Airway epithelial cell (primary cell): ENCODE measurements around the gene LRP10. TPM values are rescaled to one million over a fixed set of nuclear protein-coding genes. Genes with fewer than 3 reads are reported as not detected.

ENCODE experiments used
- total RNA-seq: library from RNA; depleted of rRNA; stranded (reverse); fragments of >200 nt; gene quantifications from 2 replicates; pipeline ENCODE4 v1.2.3, GENCODE V29; 2015

Gene LRP10
- total RNA-seq: 88.7 and 93.0 TPM in 2 replicates

DNA sequence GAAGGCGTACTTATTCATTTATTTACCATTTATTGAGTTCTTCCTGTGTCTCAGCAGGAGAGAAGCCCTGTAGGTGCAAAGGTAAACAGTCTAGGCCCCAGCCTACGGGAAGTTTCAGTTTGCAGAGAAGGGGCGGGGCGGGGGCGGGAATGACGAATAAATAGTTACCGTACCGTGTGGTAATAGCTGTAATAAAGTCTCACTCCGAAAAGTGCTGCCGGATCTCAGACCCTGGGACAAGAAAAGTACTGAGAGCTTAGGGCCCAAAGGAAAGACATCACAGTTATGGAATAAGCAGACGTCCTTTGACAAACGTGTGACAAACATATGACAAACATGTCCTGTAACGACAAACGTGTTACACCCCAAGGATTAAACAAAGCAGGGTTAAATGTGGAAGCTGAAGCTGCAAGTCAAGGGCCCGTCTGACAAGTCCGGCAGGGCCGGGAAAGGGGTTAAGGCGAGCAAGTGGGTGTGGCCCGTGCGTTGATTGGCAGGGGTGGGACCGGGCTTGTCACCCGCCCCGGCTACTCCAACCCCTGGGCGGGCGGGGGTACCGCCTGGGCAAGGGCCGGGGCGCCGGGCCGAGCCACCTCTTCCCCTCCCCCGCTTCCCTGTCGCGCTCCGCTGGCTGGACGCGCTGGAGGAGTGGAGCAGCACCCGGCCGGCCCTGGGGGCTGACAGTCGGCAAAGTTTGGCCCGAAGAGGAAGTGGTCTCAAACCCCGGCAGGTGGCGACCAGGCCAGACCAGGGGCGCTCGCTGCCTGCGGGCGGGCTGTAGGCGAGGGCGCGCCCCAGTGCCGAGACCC, at the start of gene LRP10:
Gene LRP10 (plus strand): TSS at position 517 of the 809 bp plus-strand sequence. CDS start 564 bp downstream, outside the sequence.

GRCh38 chr14:22829661-22830442, 41.7 kb upstream of the LRP10 start, which contains the start of gene MRPL52:
MRPL52 (plus strand) TSS chr14:22829887; CDS start chr14:22829913, 26 bp downstream.

GRCh38 chr14:22836301-22837113, 35.0 kb upstream of the LRP10 start, which contains the start of gene MMP14:
MMP14 (plus strand) TSS chr14:22836585; CDS start chr14:22836818, 233 bp downstream.

DNA sequence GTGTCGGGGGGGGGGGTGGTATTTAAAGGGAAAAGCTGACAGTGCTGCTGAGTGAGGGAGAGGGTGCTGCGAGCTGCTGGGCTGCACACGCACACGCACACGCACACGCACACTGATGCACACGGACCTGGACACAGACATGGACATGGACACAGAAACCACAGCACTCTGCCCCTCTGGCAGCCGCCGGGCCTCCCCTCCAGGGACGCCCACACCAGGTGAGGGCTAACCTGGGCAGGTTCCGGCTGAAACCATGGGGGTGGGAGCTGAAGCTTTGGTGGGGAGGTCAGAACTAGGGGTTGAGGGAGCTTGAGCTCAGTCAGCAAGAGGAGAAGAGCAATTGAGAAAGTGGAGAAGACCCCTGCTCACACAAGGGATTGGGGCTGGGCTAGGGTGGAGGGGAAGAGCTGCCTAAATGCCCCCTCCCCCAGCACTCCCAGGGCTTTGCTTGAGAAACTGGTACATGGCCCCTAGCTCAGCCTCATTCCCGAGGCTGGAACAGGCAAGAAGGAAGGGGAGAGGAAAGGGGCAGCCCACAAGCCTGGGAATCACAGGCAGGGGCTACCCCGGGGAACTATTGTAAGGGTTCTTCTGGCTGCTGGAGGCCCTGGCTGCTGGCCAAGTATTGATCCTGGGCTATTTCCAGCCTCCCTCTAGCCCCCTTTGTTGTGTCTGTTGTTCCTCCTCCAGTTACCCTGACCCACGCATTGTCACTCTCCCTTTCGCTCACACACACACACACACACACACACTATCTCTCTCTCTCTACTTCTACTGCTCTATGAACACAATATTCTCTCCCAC, 11.8 kb downstream of the LRP10 start, which contains the start of gene REM2:
Gene REM2 (plus strand): TSS at position 50 of the 804 bp plus-strand sequence. CDS start 66 bp downstream, at position 116.

DNA sequence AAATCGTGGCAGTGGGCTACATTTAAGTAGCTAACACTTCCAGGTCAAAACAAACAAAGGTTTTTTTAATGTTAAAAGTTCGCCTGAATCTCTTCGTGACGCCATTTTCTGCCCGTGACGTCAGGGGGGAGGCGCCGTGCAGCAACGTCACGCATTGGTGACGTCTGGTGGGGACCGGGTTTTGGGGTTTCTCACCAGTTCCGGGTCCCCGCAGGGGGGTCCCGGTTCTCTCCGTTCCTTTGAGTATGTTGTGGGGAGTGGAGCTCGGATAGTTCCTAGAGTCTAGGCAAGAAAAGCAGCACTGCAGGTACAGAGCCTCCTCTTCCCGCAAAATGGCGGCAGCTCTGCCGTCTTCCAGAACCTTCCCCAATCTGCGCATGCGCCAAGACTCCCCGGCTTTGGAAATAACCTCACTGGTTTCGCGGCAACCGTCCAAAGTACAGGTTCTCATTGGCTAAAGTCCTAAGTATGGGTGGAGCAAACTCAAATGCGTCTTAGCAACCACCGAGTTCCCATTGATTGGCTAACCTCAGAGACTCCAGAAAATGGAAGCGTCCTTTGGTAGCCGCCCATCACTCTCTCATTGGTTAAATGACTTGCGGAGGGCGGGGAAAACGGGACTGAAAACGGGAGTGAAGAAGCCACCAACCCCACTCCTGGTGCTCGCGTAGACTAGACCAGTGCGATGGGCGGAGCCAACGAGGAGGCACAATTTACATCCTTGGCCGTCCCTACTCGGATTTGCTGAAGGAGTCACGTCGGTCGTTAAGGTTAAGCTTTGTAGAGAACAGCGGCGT, 47.5 kb downstream of the LRP10 start, which contains the start of gene RBM23:
Gene RBM23 (minus strand): TSS at position 346 of the 797 bp plus-strand sequence.

DNA sequence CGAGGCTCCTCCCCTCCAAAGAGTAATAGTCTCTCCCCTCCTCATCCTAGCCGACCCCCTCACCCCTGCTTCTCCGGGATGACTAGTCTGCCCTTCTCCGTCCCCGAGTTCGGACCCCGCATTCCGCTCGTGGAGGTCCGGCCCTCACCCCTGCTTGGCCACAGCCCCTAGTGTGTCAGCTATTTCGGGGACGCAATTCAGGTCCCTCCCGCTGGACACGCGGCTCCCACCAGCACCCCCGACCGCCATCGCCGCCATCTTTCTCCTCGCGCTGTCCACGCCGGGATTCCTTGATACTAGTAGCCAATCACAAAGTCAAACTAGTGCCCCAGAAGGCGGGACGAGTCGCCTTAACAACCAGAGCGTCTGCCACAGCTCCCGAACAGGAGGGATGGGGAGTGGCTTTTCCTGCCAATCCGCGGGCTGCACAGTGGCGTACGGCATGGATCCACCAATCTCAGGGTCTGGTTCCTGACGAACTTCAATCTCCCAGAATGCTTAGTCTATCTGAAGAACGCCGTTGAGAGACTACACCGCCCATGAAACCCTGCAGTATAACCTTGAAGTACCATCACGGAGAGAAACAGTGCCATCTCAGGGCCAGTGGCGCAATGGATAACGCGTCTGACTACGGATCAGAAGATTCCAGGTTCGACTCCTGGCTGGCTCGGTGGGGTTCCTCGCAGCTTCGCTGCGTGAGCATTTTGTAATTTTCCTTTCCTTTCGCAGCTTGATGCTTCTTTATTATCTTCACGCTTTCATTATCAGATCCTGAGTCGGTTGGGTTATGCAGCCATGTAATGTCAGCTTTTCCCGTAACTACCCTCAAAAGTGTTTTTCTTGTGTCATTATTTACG, 57.8 kb downstream of the LRP10 start, which contains the start of gene PRMT5:
Gene PRMT5 (minus strand): TSS at position 273 of the 857 bp plus-strand sequence. CDS start 15 bp downstream, at position 258.

Other genes with a start within 250 kb of the LRP10 start
- gene OR6J1, start 227.4 kb upstream of the LRP10 start, total RNA-seq: not detected in 2 replicates
- 67.5 and 105 TPM in 2 replicates for gene OXA1L, start 105.1 kb upstream of the LRP10 start, total RNA-seq
- gene SLC7A7, start 56.3 kb upstream of the LRP10 start, total RNA-seq: 1.3 TPM in 1 of 2 replicates, not detected in the other
- 96.8 and 169 TPM in 2 replicates for gene MRPL52, start 41.9 kb upstream of the LRP10 start, total RNA-seq
- 187 and 214 TPM in 2 replicates for gene MMP14, start 35.2 kb upstream of the LRP10 start, total RNA-seq
- 0.21 and 0.28 TPM in 2 replicates for gene REM2, start 11.5 kb downstream of the LRP10 start, total RNA-seq
- 49.5 and 57.9 TPM in 2 replicates for gene RBM23, start 47.4 kb downstream of the LRP10 start, total RNA-seq
- 63.0 and 97.8 TPM in 2 replicates for gene PRMT5, start 57.6 kb downstream of the LRP10 start, total RNA-seq
- gene HAUS4, start 85.3 kb downstream of the LRP10 start, total RNA-seq: 48.7 and 66.1 TPM in 2 replicates
- gene AJUBA, start 110.8 kb downstream of the LRP10 start, total RNA-seq: 117 and 141 TPM in 2 replicates
- gene C14orf93, start 138.4 kb downstream of the LRP10 start, total RNA-seq: 8.9 and 12.2 TPM in 2 replicates
- gene PSMB5, start 163.2 kb downstream of the LRP10 start, total RNA-seq: 344 and 395 TPM in 2 replicates
- gene PSMB11, start 170.5 kb downstream of the LRP10 start, total RNA-seq: not detected in 2 replicates
- gene CDH24, start 185.8 kb downstream of the LRP10 start, total RNA-seq: 7.3 and 9.8 TPM in 2 replicates
- gene ACIN1, start 223.4 kb downstream of the LRP10 start, total RNA-seq: 60.9 and 67.5 TPM in 2 replicates
- 31.6 and 42.5 TPM in 2 replicates for gene C14orf119, start 223.8 kb downstream of the LRP10 start, total RNA-seq
- not detected in 2 replicates for gene CIROP, start 233.2 kb downstream of the LRP10 start, total RNA-seq
- gene CEBPE, start 247.5 kb downstream of the LRP10 start, total RNA-seq: not detected in 2 replicates